OCI-LY3 (cell line): Measurements from ENCODE around the gene CHMP6.

Experiments used
- H2AFZ ChIP-seq: fragments of 200-600, 300-600 bp; shearing (Covaris generic); 2 replicates; pipeline ENCODE4 v1.6.0; 2014; ENCODE audit warnings: antibody characterized with exemption, low read depth, low read length
- H3K27ac ChIP-seq: fragments of 200-600, 300-600 bp; sonication (generic); 2 replicates; pipeline ENCODE4 v1.5.1; 2014; ENCODE audit warnings: mild to moderate bottlenecking, low read length, moderate library complexity, mixed read lengths
- H3K27me3 ChIP-seq: fragments of 200-600, 300-600 bp; sonication (generic); 2 replicates; pipeline ENCODE4 v1.6.1; 2014; ENCODE audit warnings: low read depth, low read length, mixed read lengths
- H3K36me3 ChIP-seq: fragments of 200-600, 300-600 bp; sonication (generic); replicated peaks from 2 replicates; pipeline ENCODE3; 2014; ENCODE audit warnings: low read depth, low read length, mixed read lengths
- H3K4me1 ChIP-seq: fragments of 300-600, 200-600 bp; sonication (generic); 2 replicates; pipeline ENCODE4 v1.6.1; 2014; ENCODE audit warnings: low read length, mixed read lengths
- H3K4me2 ChIP-seq: fragments of 200-600, 300-600 bp; sonication (generic); 2 replicates; pipeline ENCODE4 v1.6.1; 2014; ENCODE audit warnings: low read length, mixed read lengths
- H3K4me3 ChIP-seq: fragments of 300-600, 200-600 bp; sonication (generic); 2 replicates; pipeline ENCODE4 v1.5.1; 2014; ENCODE audit warnings: antibody characterized with exemption, mild to moderate bottlenecking, low read length, moderate library complexity
- H3K79me2 ChIP-seq: fragments of 300-600, 200-600 bp; shearing (Covaris generic); 2 replicates; pipeline ENCODE4 v1.6.1; 2014; ENCODE audit warnings: mild to moderate bottlenecking, low read length, mixed read lengths
- H3K9ac ChIP-seq: fragments of 300-600, 200-600 bp; shearing (Covaris generic); 2 replicates; pipeline ENCODE4 v1.6.0; 2014; ENCODE audit warnings: mild to moderate bottlenecking, low read length, moderate library complexity
- H3K9me3 ChIP-seq: fragments of 200-600, 300-600 bp; shearing (Covaris generic); 2 replicates; pipeline ENCODE4 v1.6.1; 2014; ENCODE audit warnings: low read length, mixed read lengths; ENCODE audit not compliant: insufficient read depth
- H4K20me1 ChIP-seq: fragments of 200-600, 300-600 bp; sonication (generic); 2 replicates; pipeline ENCODE4 v1.6.1; 2016; ENCODE audit warnings: low read length, mixed read lengths; ENCODE audit not compliant: insufficient read depth
- EZH2phosphoT487 ChIP-seq: fragments of 200-600 bp; shearing (Covaris generic); IDR thresholded peaks from 2 replicates; pipeline ENCODE4 v1.6.1; 2018; ENCODE audit warnings: antibody characterized with exemption, mixed run types, low read depth
- TF ChIP-seq, protein P1 (sequence below): fragments of 200-600, 300-600 bp; sonication (generic); IDR thresholded peaks from 2 replicates; pipeline ENCODE4 v1.5.1; 2014; ENCODE audit warnings: antibody characterized with exemption, low read length, low read depth

The CHMP6 gene

GRCh38 chr17:80955671-80956280 is 35.9 kb upstream of the CHMP6 start:
- no peaks in the 10 kb centered on the region for H3K27me3 ChIP-seq
- H3K4me2 ChIP-seq = no peak overlapping the region
- H3K79me2 ChIP-seq = no peaks in the 10 kb centered on the region
- H3K4me3 ChIP-seq = no peak overlapping the region
- TF ChIP-seq EZH2phosphoT487 = no peak
- TF ChIP-seq, protein P1, sequence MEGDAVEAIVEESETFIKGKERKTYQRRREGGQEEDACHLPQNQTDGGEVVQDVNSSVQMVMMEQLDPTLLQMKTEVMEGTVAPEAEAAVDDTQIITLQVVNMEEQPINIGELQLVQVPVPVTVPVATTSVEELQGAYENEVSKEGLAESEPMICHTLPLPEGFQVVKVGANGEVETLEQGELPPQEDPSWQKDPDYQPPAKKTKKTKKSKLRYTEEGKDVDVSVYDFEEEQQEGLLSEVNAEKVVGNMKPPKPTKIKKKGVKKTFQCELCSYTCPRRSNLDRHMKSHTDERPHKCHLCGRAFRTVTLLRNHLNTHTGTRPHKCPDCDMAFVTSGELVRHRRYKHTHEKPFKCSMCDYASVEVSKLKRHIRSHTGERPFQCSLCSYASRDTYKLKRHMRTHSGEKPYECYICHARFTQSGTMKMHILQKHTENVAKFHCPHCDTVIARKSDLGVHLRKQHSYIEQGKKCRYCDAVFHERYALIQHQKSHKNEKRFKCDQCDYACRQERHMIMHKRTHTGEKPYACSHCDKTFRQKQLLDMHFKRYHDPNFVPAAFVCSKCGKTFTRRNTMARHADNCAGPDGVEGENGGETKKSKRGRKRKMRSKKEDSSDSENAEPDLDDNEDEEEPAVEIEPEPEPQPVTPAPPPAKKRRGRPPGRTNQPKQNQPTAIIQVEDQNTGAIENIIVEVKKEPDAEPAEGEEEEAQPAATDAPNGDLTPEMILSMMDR = no peak
- no peaks in the 10 kb centered on the region for H4K20me1 ChIP-seq
- H3K9ac ChIP-seq = no peak overlapping the region
- no peak overlapping the region for H2AFZ ChIP-seq
- no peaks in the 10 kb centered on the region for H3K36me3 ChIP-seq
- no peak overlapping the region for H3K27ac ChIP-seq
- H3K4me1 ChIP-seq = no peaks in the 10 kb centered on the region
- H3K9me3 ChIP-seq = no peaks in the 10 kb centered on the region

DNA sequence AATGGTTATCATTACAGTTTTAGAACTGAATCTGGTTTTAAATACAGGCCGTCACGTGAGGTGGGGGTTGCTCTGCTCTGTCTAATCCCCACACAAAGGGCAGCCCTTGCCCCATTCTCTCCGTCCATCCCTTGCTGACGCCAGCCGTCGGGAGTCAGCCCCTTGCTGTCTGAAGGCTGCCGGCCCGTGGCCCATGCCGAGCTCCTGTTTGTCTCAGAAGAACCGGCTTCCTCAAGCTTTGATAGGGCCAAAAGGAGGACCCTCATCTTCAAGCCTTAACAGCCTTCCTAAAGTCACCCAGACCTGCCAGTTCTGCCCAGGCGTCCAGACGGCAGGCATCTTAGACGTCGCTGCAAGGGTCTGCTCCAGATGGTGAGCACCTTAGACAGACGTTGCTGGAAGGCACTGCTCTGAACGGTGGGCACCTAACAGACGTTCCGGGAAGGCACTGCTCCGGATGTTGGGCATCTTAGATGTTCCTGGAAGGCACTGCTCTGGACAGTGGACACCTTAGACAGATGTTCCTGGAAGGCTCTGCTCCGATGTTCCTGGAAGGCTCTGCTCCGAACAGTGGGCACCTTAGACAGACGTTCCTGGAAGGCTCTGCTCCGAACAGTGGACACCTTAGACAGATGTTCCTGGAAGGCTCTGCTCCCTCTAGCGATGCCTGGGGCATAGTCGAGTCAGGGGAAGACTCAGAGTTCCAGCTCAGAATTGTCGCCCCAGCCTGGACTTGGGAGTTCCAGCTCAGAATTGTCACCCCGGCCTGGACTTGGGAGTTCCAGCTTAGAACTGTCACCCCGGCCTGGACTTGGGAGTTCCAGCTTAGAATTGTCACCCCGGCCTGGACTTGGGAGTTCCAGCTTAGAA is 35.1 kb upstream of the CHMP6 start:
- Histone ChIP-seq H4K20me1 (no peaks in the 10 kb centered on the region), H3K4me3 (no peak overlapping the region), H3K27ac (no peak overlapping the region), H3K27me3 (no peaks in the 10 kb centered on the region), H3K79me2 (no peaks in the 10 kb centered on the region), H3K9ac (no peak overlapping the region), H3K4me2 (no peak overlapping the region), H3K36me3 (no peaks in the 10 kb centered on the region), H3K4me1 (no peaks in the 10 kb centered on the region), H3K9me3 (no peaks in the 10 kb centered on the region), H2AFZ (no peak overlapping the region)
- no peak for TF ChIP-seq EZH2phosphoT487
- TF ChIP-seq, protein P1 = no peak

- TF ChIP-seq, protein P1 = no peak
- no peak for TF ChIP-seq EZH2phosphoT487
- no peaks in the 10 kb centered on the region for H3K36me3 ChIP-seq
- H3K9me3 ChIP-seq = no peaks in the 10 kb centered on the region
- H3K27me3 ChIP-seq = no peaks in the 10 kb centered on the region
- no peak overlapping the region for H3K4me3 ChIP-seq
- H3K79me2 ChIP-seq = no peaks in the 10 kb centered on the region
- H3K27ac ChIP-seq = no peak overlapping the region
- H2AFZ ChIP-seq = no peak overlapping the region
- no peaks in the 10 kb centered on the region for H4K20me1 ChIP-seq
- no peak overlapping the region for H3K9ac ChIP-seq
- no peak overlapping the region for H3K4me2 ChIP-seq
- no peaks in the 10 kb centered on the region for H3K4me1 ChIP-seq
Measured at GRCh38 chr17:80957461-80957941, 34.1 kb upstream of the CHMP6 start.

DNA sequence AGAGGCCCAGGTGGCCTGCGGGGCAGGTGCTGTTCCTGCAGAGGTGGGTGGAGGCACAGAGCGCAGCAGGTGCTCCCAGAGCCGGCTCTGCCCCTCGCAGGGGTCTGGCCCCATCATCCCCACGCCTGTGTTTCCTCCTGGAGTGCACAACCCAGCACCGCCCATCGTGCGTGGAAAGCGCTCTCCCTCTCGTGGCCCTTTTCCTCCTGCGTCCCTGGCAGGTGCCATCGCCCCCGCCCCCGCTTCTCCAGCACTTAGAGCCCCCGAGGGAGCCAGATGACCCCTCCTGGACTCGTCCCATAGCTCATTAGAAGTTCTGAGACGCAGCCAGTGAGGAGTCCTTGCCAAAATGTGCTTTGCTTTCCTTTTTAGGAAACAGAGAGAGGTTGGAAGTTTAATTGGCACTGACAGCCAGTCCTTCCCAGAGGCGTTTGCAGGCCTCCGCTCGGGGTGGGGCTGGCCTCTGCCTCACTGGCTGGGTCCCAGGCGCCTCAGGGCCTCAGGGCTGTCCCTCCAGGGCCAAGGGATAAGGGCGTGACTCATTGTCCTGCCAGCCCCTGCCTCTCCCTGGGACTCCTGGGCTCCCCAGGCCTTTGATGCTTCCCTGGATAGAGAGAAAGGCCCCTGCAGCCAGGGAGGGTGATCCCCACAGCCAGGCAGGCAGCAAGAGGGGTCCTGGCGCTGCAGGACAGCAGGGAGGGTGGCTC is 32.2 kb upstream of the CHMP6 start:
- Histone ChIP-seq H3K4me2 (no peak overlapping the region), H3K9me3 (no peaks in the 10 kb centered on the region), H3K36me3 (no peaks in the 10 kb centered on the region), H3K4me1 (no peaks in the 10 kb centered on the region), H3K27ac (no peak overlapping the region), H3K4me3 (no peak overlapping the region), H3K9ac (no peak overlapping the region), H3K79me2 (no peaks in the 10 kb centered on the region), H3K27me3 (no peaks in the 10 kb centered on the region), H4K20me1 (no peaks in the 10 kb centered on the region), H2AFZ (no peak overlapping the region)
- TF ChIP-seq EZH2phosphoT487 = no peak
- TF ChIP-seq, protein P1 = no peak
